Fibroblast of pulmonary artery (primary cell): ENCODE measurements around the gene PNKD.

Experiments
- DNase-seq: peaks from one replicate; pipeline ENCODE4 v3.0.0-alpha.2; 2010; ENCODE audit warnings: low read depth
- H3K4me3 ChIP-seq: replicated peaks from 2 replicates; pipeline ENCODE4 v1.5.1; 2011; ENCODE audit warnings: low read depth, mild to moderate bottlenecking, control low read depth, low read length, moderate library complexity
- CTCF ChIP-seq: IDR thresholded peaks from 2 replicates; pipeline ENCODE4 v1.5.1; 2011; ENCODE audit warnings: mild to moderate bottlenecking, control low read depth, low read length, inconsistent platforms; ENCODE audit errors: missing control alignments

The PNKD gene

GRCh38 chr2:218395090-218395444, 124.7 kb downstream of the PNKD start:
- no peak for TF ChIP-seq CTCF
- no peak overlapping the region for H3K4me3 ChIP-seq
- DNase-seq = no peak

DNA sequence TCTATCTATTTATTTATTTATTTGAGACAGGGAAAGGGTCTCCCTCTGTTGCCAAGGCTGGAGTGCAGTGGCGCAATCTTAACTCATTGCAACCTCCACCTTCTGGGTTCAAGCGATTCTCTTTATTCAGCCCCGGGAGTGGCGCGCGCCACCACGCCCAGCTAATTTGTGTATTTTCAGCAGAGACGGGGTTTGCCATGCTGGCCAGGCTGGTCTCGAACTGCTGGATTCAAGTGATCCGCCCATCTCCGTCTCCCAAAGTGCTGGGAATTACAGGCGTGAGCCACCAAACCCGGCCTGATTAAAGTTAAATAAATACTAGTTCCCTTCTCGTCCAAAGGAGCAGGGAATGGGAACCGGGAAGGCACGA, 125.1 kb downstream of the PNKD start:
- H3K4me3 ChIP-seq = peak overlapping the region; percentile 48
- no peak for TF ChIP-seq CTCF
- no peak for DNase-seq

DNA sequence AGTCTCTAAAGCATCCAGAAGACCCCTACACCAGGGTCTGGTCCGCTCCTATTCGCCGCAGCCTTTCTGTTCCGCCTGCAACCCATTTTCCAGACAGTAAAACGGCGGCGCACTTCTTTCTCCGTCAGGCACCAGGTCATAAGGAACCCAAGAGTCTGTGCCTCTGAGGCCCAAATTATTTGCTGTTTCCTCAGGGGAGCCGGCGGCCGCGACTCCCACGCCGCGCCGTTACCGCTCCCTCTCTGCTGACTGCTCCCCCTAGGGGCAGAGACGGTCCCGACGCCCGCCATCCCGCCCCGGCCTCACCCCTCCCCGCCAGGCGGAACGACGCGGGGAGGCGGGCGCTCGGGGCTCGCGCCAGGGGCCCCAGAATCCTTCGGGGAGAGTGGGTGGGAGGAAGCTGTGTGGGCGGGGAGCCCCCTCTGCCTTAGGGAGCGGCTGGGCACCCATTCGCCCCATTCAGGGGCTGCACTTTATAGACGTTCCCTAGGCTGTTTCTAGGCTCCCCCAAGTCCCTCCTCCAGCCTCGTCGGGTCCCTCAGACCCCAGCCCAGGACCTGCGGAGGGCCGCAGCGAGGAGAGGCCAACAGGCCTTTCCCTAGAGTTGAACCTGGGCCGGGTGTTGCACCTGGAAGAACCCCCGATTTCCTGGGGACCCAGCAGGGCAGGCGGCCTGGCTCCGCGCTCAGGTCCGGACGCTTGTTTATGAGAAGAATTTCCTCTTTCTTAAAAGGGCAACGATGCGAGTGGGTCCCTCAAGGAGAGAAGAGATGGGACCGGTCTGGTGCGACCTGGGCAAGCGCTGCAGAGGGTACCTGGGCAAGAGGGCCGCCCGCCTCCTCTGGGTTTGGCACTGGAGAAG, 125.7 kb downstream of the PNKD start:
- peak; percentile 49 for TF ChIP-seq CTCF
- peak; percentile 98 for DNase-seq
- peak overlapping the region; percentile 80 for H3K4me3 ChIP-seq
